HepG2 (cell line): Measurements from ENCODE around the gene RIPK3. TPM values are rescaled to one million over a fixed set of nuclear protein-coding genes. Genes with fewer than 3 reads are reported as not detected.

Experiments
- ARNT ChIP-seq: fragments of 450-650 bp; IDR thresholded peaks from 2 replicates; pipeline ENCODE4 v1.6.1; 2017
- CBX1 ChIP-seq: IDR thresholded peaks from one replicate; pipeline ENCODE4 v1.6.1; 2016; ENCODE audit warnings: antibody characterized with exemption, low read depth
- CEBPB ChIP-seq: IDR thresholded peaks from 2 replicates; pipeline ENCODE4 v1.6.1; 2011; ENCODE audit warnings: low read depth, low read length, improper control_type of control experiment, borderline replicate concordance
- CHD4 ChIP-seq: fragments of 200-600 bp; sonication (generic); IDR thresholded peaks from 2 replicates; pipeline ENCODE4 v1.7.0; 2017; ENCODE audit warnings: mild to moderate bottlenecking, low read length, borderline replicate concordance
- FOSL1 ChIP-seq: sonication (generic); formaldehyde crosslinking; IDR thresholded peaks from 2 replicates; pipeline ENCODE4 v1.9.0; 2021; ENCODE audit warnings: missing genetic modification reagents, borderline replicate concordance
- FOXA3 ChIP-seq: IDR thresholded peaks from 2 replicates; pipeline ENCODE4 v1.6.1; 2016; ENCODE audit warnings: missing genetic modification reagents, missing compliant biosample characterization
- FOXO1 ChIP-seq: sonication (generic); formaldehyde crosslinking; IDR thresholded peaks from 2 replicates; pipeline ENCODE4 v1.4.0; 2020; ENCODE audit warnings: missing genetic modification reagents
- GZF1 ChIP-seq: sonication (generic); formaldehyde crosslinking; IDR thresholded peaks from 2 replicates; pipeline ENCODE4 v1.5.1; 2020; ENCODE audit warnings: mild to moderate bottlenecking, missing genetic modification reagents
- ISX ChIP-seq: sonication (generic); formaldehyde crosslinking; conservative IDR thresholded peaks from 2 replicates; pipeline ENCODE4 v1.5.0; 2020; ENCODE audit warnings: missing genetic modification reagents
- KDM2A ChIP-seq: sonication (generic); formaldehyde crosslinking; IDR thresholded peaks from 2 replicates; pipeline ENCODE4 v1.4.0; 2020; ENCODE audit warnings: low read depth, missing genetic modification reagents, borderline replicate concordance
- KMT2B ChIP-seq: IDR thresholded peaks from 2 replicates; pipeline ENCODE4 v1.6.1; 2016; ENCODE audit warnings: missing genetic modification reagents, missing compliant biosample characterization
- MAFG ChIP-seq: sonication (generic); formaldehyde crosslinking; IDR thresholded peaks from 2 replicates; pipeline ENCODE4 v1.5.1; 2020; ENCODE audit warnings: mild to moderate bottlenecking, missing genetic modification reagents
- NFYB ChIP-seq: sonication (generic); formaldehyde crosslinking; IDR thresholded peaks from 2 replicates; pipeline ENCODE4 v1.4.0; 2020; ENCODE audit warnings: missing genetic modification reagents
- PCBP1 ChIP-seq: fragments of 200-400 bp; formaldehyde crosslinking; IDR thresholded peaks from 2 replicates; pipeline ENCODE4 v1.6.1; 2017; ENCODE audit warnings: mild to moderate bottlenecking, low read depth, low read length, borderline replicate concordance
- RFX1 ChIP-seq: fragments of 450-650 bp; IDR thresholded peaks from 2 replicates; pipeline ENCODE4 v1.6.1; 2017
- RFX3 ChIP-seq: IDR thresholded peaks from 2 replicates; pipeline ENCODE4 v1.6.1; 2016; ENCODE audit warnings: missing biosample characterization, missing genetic modification reagents
- TP53 ChIP-seq: sonication (generic); formaldehyde crosslinking; conservative IDR thresholded peaks from 2 replicates; pipeline ENCODE4 v1.4.0; 2020; ENCODE audit warnings: missing genetic modification reagents
- XRCC5 ChIP-seq: fragments of 200-400 bp; formaldehyde crosslinking; optimal IDR thresholded peaks from 2 replicates; pipeline ENCODE3; 2017; ENCODE audit warnings: mild to moderate bottlenecking, low read length
- ZEB1 ChIP-seq: IDR thresholded peaks from 2 replicates; pipeline ENCODE4 v1.6.1; 2012; ENCODE audit warnings: mild to moderate bottlenecking, low read depth, inconsistent platforms; ENCODE audit not compliant: insufficient replicate concordance
- ZFY ChIP-seq: sonication (generic); formaldehyde crosslinking; IDR thresholded peaks from 2 replicates; pipeline ENCODE4 v1.4.0; 2020; ENCODE audit warnings: missing genetic modification reagents
- ZKSCAN1 ChIP-seq: fragments of 150-350 bp; IDR thresholded peaks from 2 replicates; pipeline ENCODE4 v1.6.1; 2014; ENCODE audit warnings: low read length
- ZNF264 ChIP-seq: sonication (generic); formaldehyde crosslinking; IDR thresholded peaks from 2 replicates; pipeline ENCODE4 v1.4.0; 2020; ENCODE audit warnings: missing genetic modification reagents
- ZNF282 ChIP-seq: fragments of 450-650 bp; IDR thresholded peaks from 2 replicates; pipeline ENCODE4 v1.6.1; 2018; ENCODE audit not compliant: partially characterized antibody
- ZNF296 ChIP-seq: sonication (generic); formaldehyde crosslinking; conservative IDR thresholded peaks from 2 replicates; pipeline ENCODE4 v1.5.0; 2020; ENCODE audit warnings: mild to moderate bottlenecking, missing genetic modification reagents
- ZNF335 ChIP-seq: sonication (generic); formaldehyde crosslinking; IDR thresholded peaks from 2 replicates; pipeline ENCODE4 v1.4.0; 2020; ENCODE audit warnings: missing genetic modification reagents
- ZNF383 ChIP-seq: sonication (generic); formaldehyde crosslinking; IDR thresholded peaks from 2 replicates; pipeline ENCODE4 v1.4.0; 2020; ENCODE audit warnings: missing genetic modification reagents, mild to moderate bottlenecking, borderline replicate concordance
- ZNF550 ChIP-seq: sonication (generic); formaldehyde crosslinking; IDR thresholded peaks from 2 replicates; pipeline ENCODE4 v1.4.0; 2020; ENCODE audit warnings: mild to moderate bottlenecking, missing genetic modification reagents, borderline replicate concordance
- ZNF557 ChIP-seq: sonication (generic); formaldehyde crosslinking; IDR thresholded peaks from 2 replicates; pipeline ENCODE4 v1.4.0; 2020; ENCODE audit warnings: missing genetic modification reagents
- ZNF607 ChIP-seq: sonication (generic); formaldehyde crosslinking; IDR thresholded peaks from 2 replicates; pipeline ENCODE4 v1.5.1; 2020; ENCODE audit warnings: missing genetic modification reagents, mild to moderate bottlenecking, borderline replicate concordance
- ZNF670 ChIP-seq: sonication (generic); formaldehyde crosslinking; IDR thresholded peaks from 2 replicates; pipeline ENCODE4 v1.8.0; 2022; ENCODE audit warnings: mild to moderate bottlenecking, missing genetic modification reagents, borderline replicate concordance
- ZNF674 ChIP-seq: sonication (generic); formaldehyde crosslinking; IDR thresholded peaks from 2 replicates; pipeline ENCODE4 v1.5.0; 2020; ENCODE audit warnings: low read depth, mild to moderate bottlenecking, missing genetic modification reagents
- polyA plus RNA-seq, 8 experiments: library from polyadenylated mRNA; depleted of rRNA in 3 of 8; stranded (reverse) in 7 of 8; unstranded in 1 of 8; fragments of >200 nt; fragmentation: Illumina TruSeq in 4 of 8; extraction: Trizol in 4 of 8; gene quantifications; 2 replicates each; pipeline versions ENCODE4 v1.2.1 to v1.2.3, GENCODE V29; 2011 to 2016; ENCODE audit warnings: low read depth in 4 of 8, missing spikeins in 1 of 8, mixed read lengths in 1 of 8; ENCODE audit not compliant: insufficient read depth in 1 of 8
- total RNA-seq, 5 experiments: library from RNA; depleted of rRNA; stranded (reverse); fragments of >200 nt; fragmentation: Illumina TruSeq; extraction: Trizol; gene quantifications; 2 replicates each; pipeline ENCODE4 v1.2.3, GENCODE V29; 2016; ENCODE audit warnings: low read depth in 1 of 5
- TF ChIP-seq, protein P1 (sequence below): sonication (generic); formaldehyde crosslinking; IDR thresholded peaks from 2 replicates; pipeline ENCODE4 v1.4.0; 2020; ENCODE audit warnings: missing genetic modification reagents, low read depth, mild to moderate bottlenecking, borderline replicate concordance
- TF ChIP-seq, protein P2 (sequence below): IDR thresholded peaks from 2 replicates; pipeline ENCODE4 v1.6.1; 2012; ENCODE audit warnings: inconsistent platforms

RIPK3 gene
- total and polyA plus RNA-seq, 2 of the 13 experiments (the other 11 are each of a cell fraction or from before 2014, with no cell fraction given): not detected

DNA sequence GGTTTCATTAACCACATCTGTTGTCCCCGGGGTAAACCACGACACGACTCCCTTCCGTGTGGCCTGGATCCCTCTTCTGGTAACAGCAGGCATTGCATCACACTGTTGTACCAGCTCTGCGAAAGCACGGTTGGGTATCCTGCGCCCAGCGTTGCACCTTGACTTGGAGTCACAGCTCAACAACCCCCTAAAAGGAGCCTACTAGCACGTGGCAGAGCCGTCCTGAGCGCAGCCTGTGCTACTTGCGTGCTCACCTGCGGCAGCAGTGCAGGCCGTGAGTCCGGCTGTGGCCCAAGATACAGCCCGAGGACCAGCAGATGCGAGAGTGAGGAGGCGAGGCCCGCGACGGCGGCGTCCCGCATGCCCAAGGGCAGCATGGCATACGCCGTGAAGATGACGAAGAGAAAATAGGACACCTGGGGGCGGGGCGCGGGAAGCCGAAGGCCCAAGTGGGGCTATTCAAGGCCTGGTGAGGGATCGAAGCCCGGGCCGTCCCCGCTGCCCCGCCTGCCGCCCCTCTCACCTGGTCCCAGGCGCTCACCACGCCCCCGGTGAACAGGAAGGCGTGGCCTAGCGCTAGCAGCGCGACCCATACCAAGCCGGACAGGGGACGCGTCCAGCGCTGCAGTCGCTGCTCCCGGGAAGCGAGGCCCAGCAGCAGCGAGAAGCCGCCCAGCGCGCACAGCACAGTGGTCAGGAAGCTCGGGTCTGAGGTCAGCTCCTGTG is 7.4 kb downstream of the RIPK3 start (continued):
- peak; percentile 71 for TF ChIP-seq MAFG (CRISPR knock-in tag)
- TF ChIP-seq ZNF550 (CRISPR knock-in tag): peak; percentile 66; the same call in 1 of the 2 replicates
- TF ChIP-seq NFYB (CRISPR knock-in tag): no peak
- TF ChIP-seq CHD4: no peak
- TF ChIP-seq, protein P1, sequence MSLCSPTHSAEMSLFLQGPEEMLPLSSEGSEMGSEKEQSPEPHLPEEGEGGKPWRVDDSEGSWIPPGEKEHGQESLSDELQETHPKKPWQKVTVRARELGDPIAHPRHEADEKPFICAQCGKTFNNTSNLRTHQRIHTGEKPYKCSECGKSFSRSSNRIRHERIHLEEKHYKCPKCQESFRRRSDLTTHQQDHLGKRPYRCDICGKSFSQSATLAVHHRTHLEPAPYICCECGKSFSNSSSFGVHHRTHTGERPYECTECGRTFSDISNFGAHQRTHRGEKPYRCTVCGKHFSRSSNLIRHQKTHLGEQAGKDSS: peak; percentile 87
- TF ChIP-seq ZNF264 (CRISPR knock-in tag): no peak
- TF ChIP-seq ARNT: no peak
- TF ChIP-seq RFX3 (CRISPR knock-in tag): no peak
- TF ChIP-seq ZKSCAN1: no peak
- no peak for TF ChIP-seq TP53
- peak; percentile 86 for TF ChIP-seq KDM2A
- no peak for TF ChIP-seq FOSL1 (CRISPR knock-in tag)
- peak; percentile 71; the same call in 1 of the 2 replicates for TF ChIP-seq GZF1 (CRISPR knock-in tag)
- TF ChIP-seq ZNF383 (CRISPR knock-in tag): peak; percentile 90; the same call in 1 of the 2 replicates
- peak; percentile 86 for TF ChIP-seq FOXO1
- TF ChIP-seq ISX (CRISPR knock-in tag): no peak
- TF ChIP-seq ZNF335: no peak; the same call in 1 of the 2 replicates
- peak; percentile 81 for TF ChIP-seq XRCC5
- TF ChIP-seq ZNF282: no peak
- TF ChIP-seq ZNF296 (CRISPR knock-in tag): peak; percentile 18; the same call in 1 of the 2 replicates
- TF ChIP-seq PCBP1: 0 out of 2 replicates have a peak, but pooled peaks have one; percentile 28
- peak; percentile 95 for TF ChIP-seq ZNF607 (CRISPR knock-in tag)
- peak; percentile 99 for TF ChIP-seq CEBPB
- TF ChIP-seq ZFY (CRISPR knock-in tag): peak; percentile 78
- no peak for TF ChIP-seq RFX1
- 0 out of 2 replicates have a peak, but pooled peaks have one; percentile 32 for TF ChIP-seq ZNF557 (CRISPR knock-in tag)
- TF ChIP-seq, protein P2, sequence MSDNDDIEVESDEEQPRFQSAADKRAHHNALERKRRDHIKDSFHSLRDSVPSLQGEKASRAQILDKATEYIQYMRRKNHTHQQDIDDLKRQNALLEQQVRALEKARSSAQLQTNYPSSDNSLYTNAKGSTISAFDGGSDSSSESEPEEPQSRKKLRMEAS: peak; percentile 98; the same call in 1 of the 2 replicates
- peak; percentile 97 for TF ChIP-seq ZNF670 (CRISPR knock-in tag)
- TF ChIP-seq ZNF674 (CRISPR knock-in tag): peak; percentile 91; the same call in 1 of the 2 replicates
- no peak for TF ChIP-seq CBX1
- peak; percentile 80 for TF ChIP-seq ZEB1
- TF ChIP-seq FOXA3: peak; percentile 57; the same call in 1 of the 2 replicates
- peak; percentile 81 for TF ChIP-seq KMT2B (CRISPR knock-in tag)
